Measurements from ENCODE around the gene FETUB.
"Not testable (repeated sequence)": the region's sequence is repeated elsewhere in the genome, so short reads cannot be mapped to it uniquely, and the experiment has no call there.

The FETUB gene

GRCh38 chr3:186633481-186633880 is 6.7 kb upstream of the FETUB start:
- DNase-seq (ENCODE audit: low read depth, low spot score): no peak

DNA sequence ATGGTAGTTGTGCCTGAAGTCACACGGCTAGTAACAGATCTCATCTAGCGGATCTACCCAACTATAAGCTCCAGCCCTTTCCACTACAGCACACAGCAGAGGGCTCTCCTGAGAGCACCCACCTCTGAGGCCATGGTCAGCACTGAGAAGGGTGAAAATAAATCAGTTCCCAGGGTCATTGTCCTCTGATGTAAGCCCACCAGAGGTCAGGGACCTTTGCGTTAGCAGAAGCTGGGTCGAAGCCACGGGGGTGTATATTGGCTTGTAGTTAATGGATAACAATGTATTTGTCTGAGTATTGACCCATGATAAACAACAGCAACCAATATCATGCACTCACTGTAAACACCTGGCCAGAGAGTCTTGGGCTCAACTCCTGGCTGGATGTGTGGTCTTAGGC is 6.0 kb upstream of the FETUB start:
- not testable (repeated sequence) for DNase-seq (ENCODE audit: low read depth, low spot score)

DNA sequence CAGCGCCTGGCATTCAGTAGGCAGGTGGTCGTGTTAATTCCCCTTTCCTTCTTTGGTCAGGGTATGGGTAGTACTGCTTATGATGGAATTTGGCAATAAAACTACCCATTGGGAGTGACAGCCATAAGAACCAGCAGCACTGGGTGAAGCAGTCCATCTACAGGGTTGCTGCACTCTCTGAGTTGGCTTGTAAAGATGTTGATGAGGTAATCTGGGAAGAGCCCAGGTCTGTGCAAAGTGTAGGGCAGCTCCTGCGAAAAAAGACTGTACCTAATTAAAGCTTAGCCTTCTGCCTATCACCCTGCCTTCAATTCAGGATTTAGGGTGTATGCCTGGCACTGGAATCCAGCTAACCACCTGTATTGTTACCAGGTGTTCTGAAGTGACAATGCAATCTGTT is 4.7 kb upstream of the FETUB start:
- DNase-seq (ENCODE audit: low read depth, low spot score): no peak

DNA sequence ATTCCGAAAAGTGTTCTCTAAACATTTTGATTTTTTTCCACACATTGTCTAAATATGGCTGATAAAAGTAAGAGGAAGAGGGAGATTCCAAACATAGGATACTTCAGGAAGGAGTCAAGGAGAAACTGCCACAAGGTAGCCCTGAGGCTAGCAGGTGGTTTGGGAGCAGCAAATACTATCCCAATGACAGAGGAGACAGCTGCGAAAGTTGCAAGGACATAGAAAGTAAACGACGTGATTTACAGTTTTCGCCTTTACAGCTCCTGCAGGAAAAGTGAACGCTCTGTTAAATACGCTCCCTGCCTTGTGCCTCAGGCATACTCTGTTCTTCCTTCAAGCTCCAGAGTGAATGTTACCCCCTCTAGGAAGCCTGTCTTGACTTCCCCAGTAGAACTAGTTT is 3.7 kb upstream of the FETUB start:
- no peak for DNase-seq (ENCODE audit: low read depth, low spot score)

DNA sequence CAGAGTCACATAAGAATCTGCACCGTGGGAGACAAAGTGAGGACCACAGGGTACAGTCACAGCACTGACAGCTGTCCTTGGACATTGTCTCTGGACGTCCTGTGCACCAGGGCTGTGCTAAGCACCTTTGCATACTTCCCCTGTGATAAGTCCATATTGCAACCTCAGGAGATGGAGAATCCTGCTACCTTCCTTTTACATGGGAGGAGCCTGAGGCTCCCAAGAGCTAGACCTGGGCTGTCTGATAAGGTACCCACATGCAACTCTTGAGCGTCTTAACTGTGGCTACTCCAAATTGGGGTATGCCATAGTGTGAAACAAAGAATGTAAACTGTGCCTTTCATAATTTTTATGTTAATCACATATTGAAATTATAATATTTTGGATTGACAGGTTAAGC is 2.5 kb upstream of the FETUB start:
- no peak for DNase-seq (ENCODE audit: low read depth, low spot score)

DNA sequence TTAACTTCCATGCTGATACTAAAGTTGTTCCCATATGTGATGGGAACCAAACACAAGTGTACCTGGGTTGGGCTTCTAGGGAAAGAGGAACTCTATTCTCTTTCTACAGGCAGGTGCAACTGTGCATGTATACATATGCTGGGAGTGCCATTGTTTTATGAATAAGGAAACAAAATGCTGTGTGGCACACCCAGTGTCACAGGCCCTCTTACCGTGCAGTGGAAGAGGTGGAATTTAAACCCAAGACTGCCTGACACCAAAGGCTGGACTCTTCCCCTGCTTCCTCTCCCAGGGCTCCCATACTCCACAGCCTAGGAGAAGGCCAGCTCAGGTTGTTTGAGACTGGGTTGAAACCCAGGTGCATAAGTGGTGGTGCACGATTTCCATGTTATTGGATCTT is 1.9 kb upstream of the FETUB start:
- no peak for DNase-seq (ENCODE audit: low read depth, low spot score)

- DNase-seq (ENCODE audit: low read depth, low spot score): no peak
These were observed 247 bp downstream of the FETUB start for GRCh38 chr3:186640473-186640818.

DNA sequence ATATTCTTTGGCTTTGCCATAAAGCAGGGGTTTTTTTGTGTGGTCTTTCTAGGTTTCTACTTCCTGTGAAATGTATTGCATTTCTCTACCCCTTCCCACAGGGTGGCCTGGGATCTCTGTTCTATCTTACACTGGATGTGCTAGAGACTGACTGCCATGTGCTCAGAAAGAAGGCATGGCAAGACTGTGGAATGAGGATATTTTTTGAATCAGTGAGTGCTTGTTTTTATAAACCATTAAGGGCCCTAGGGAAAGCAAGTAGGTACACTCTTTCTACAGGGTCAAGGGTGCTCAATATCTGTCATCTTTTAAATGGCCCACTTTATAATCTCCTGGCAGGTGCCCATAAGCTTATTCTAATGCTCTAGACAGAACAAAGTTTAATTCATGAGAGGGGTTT is 730 bp downstream of the FETUB start:
- DNase-seq (ENCODE audit: low read depth, low spot score): no peak

DNA sequence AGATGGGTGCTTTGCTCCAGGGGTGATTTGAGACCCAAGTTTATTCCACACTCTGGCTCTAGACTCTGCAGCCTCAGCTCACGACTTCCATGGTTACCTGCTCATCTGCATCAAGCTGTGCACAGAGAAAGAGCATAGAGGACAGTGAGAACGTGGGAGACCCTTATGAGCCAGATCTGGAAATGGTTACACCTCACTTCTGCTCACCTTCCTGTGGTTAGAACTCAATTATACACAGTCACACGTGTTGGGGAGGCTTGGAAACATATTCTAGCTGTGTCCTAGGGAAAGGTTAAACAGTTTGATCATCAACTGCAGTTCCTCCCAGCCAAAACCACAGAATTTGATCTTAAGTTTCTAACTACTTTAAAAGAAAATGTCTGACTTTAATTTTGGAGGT is 1.8 kb downstream of the FETUB start:
- DNase-seq (ENCODE audit: low read depth, low spot score): no peak

DNA sequence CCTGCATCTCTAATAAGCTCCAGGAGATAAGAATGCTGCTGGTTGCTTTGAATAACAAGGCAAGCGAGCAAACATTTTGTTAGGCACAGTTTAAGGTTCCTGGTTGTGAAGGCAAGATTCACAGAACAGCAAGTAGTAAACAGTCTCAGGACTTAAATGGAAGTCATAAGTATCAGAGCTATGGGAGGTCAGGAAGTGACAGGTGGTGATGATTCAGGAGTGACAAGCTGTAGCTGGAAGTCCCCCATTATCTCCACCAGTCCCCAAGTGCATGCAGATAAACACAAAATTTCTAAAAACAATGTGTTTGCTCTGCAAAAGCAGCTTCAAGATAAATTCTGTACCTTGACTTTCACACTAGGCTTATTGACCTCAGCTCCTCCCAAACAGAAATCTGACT is 3.3 kb downstream of the FETUB start:
- no peak for DNase-seq (ENCODE audit: low read depth, low spot score)

GRCh38 chr3:186644683-186645082 is 4.5 kb downstream of the FETUB start:
- DNase-seq (ENCODE audit: low read depth, low spot score): no peak

DNA sequence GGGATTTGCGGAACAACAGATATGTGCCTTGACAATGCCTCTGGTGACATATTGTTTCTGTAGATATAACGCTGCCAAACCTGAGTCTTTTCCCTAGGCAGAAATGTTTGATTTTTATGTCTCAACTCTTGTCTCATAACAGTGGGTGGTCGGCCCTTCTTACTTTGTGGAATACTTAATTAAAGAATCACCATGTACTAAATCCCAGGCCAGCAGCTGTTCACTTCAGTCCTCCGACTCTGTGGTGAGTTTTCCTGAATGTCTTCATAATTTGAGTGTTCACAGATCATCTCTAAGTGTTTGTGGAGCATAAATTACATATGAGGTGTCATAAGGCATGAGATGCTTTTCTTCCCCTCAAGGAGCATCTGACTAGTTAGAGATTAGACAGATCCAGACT is 5.9 kb downstream of the FETUB start:
- DNase-seq (ENCODE audit: low read depth, low spot score): no peak

GRCh38 chr3:186646841-186647240 is 6.6 kb downstream of the FETUB start:
- DNase-seq (ENCODE audit: low read depth, low spot score): no peak

DNA sequence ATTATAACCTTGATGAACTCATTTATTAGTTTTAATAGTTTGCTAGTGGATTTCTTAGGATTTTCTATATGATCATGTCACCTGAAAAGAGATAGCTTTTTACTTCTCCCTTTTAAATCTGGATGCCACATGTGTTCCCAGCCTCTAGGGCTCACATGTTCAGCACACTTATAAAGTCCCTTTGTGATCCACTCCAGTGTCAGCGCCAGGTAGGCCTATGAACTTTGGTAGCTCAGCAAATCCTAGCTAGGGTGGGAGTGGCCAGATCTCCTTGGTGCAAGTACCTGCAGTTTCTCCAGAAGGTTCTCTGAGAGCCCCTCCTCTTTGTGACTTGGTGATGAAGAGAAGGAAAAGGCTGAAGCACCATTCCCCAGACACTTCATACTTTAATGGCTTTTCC is 8.7 kb downstream of the FETUB start:
- no peak for DNase-seq (ENCODE audit: low read depth, low spot score)

GRCh38 chr3:186651678-186652215 is 11.5 kb downstream of the FETUB start:
- DNase-seq (ENCODE audit: low read depth, low spot score): no peak

DNA sequence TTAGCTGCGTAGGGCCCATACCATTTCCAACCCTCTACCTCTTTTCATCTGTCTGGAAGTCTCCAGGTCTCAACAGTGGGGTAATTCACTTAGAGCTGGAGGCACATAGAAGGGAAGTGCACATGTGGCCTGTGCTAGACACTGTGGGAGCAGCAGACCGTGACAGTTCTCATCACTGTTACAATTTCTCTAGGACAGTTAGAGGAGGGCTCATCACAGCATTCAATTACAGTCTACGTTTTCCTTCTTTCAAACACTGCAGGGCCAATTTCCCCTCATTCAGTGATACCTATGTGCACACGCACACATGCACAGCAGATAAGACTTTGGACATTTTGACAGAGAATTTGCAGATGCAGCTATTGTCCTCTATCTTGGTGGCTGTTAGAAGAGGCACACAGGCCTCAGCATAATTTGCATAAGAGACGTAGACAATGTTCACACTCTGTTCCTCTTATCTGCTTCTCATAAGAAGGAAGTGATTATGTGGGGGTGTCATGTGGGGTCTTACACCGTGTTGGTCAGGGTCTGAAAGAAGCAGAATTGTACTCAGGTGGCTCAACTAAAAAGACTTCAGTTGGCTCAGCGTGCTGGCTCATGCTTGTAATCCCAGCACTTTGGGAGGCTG is 13.0 kb downstream of the FETUB start:
- no peak for DNase-seq (ENCODE audit: low read depth, low spot score)

- DNase-seq (ENCODE audit: low read depth, low spot score): no peak
These were observed 13.8 kb downstream of the FETUB start for GRCh38 chr3:186653984-186654383.

DNA sequence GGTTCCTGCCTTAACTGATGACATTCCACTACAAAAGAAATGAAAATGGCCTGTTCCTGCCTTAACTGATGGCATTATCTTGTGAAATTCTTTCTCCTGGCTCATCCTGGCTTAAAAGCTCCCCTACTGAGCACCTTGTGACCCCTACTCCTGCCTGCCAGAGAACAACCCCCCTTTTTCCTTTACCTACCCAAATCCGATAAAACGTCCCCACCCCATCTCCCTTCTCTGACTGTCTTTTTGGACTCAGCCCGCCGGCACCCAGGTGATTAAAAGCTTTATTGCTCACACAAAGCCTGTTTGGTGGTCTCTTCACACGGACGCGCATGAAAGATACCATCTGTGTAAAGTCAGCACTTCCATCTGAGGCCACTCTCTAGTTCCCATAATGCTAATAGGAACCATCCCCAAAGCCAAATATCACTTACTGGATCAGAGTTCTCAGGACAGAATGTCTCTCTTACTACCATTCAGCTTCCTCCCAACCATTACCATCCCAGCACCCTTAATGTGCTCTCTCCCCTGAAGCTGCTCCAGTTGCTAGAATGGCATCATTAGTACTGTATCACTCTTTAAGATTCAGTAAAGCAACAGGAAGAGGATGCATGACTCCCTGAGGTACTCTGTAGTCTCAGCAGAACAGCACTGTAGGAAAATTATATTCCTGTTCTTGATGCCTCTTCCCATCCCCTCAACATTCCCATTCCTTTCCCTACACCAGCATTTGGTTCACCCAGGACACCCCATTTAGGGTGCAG is 23.3 kb downstream of the FETUB start:
- DNase-seq (ENCODE audit: low read depth, low spot score): no peak

GRCh38 chr3:186664119-186664495 is 23.9 kb downstream of the FETUB start:
- no peak for DNase-seq (ENCODE audit: low read depth, low spot score)

DNA sequence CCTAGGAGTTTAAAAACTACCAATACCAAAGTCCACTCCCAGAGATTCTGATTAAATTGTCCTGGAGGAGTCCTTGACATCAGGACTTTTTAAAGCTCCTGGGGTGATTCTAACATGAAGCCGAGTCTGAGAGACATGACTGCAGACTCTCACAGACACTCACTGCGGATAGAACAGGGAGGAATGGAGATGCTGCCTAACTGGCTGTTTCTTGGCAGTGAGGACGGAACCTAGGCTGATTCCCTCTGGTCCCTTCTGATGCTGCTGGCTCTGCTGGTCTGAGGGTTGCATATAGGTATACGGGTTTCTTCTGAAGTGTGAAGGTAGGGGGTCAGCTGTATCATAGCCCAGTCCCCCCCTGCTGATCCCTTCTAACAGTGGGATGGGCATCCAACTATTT is 24.3 kb downstream of the FETUB start:
- DNase-seq (ENCODE audit: low read depth, low spot score): no peak

DNA sequence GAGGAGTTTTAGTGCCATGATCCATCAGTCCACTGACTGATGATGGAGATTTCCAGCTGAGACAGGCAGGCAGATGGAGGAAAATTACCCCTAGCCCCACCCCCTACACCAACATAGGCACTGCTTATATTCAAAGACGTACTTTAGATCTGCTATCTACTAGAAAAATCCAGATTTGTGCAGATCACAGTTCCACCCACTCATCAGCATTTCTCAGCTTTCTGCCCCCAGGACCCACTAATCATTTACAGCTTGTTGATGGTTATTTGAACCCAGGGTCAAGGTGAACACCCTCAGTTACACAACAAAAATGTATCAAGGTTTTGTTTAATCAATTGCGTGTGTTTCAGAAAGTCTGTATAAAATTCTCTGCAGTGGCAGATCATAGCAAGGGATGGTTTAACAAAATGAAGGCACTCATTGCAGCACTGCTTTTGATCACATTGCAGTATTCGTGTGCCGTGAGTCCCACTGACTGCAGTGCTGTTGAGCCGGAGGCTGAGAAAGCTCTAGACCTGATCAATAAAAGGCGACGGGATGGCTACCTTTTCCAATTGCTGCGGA is 25.5 kb downstream of the FETUB start, which contains the start of gene HRG:
Gene HRG (plus strand): TSS at position 390 of the 564 bp plus-strand sequence. CDS start 18 bp downstream, at position 408.
- DNase-seq (ENCODE audit: low read depth, low spot score): no peak

- DNase-seq (ENCODE audit: low read depth, low spot score): no peak
These were observed 28.2 kb downstream of the FETUB start for GRCh38 chr3:186668426-186668825.
